Posterior cingulate gyrus (tissue), 11 donors: ENCODE data around the gene KYAT1.
"Not testable (repeated sequence)": the region's sequence is repeated elsewhere in the genome, so short reads cannot be mapped to it uniquely, and the experiment has no call there.

ENCODE experiments used
- DNase-seq, 10 donors: peaks; one replicate each; pipeline versions ENCODE4 v3.0.0 to v3.0.0-alpha.2; 2020 to 2021; ENCODE audit warnings: mixed read lengths in 3 of 10
- intact Hi-C: fragments of 100-400 bp; cut with DNase I; formaldehyde crosslinking; loops from one replicate; pipeline ENCODE4 v1.15.1; 2023

KYAT1 gene

GRCh38 chr9:128887049-128887448, 5.3 kb upstream of the KYAT1 start:
- intact Hi-C loops: no loop called here
- DNase-seq: no peak

- no peak for DNase-seq
- intact Hi-C loops: no loop called here
Observed at GRCh38 chr9:128886211-128886891, 4.6 kb upstream of the KYAT1 start.

- intact Hi-C loops: no loop called here
- DNase-seq: no peak
Observed at GRCh38 chr9:128885798-128886197, 4.0 kb upstream of the KYAT1 start.

- no peak for DNase-seq
- intact Hi-C loops: no loop called here
Observed at GRCh38 chr9:128885376-128885775, 3.6 kb upstream of the KYAT1 start.

GRCh38 chr9:128884164-128884563, 2.4 kb upstream of the KYAT1 start:
- intact Hi-C loops: loop anchor here (5.0 kb wide), 1 partner anchor 38 kb away; the partner anchor contains the start of gene PHYHD1

GRCh38 chr9:128882677-128883603, 1.2 kb upstream of the KYAT1 start:
- intact Hi-C loops: loop anchor here (5.0 kb wide), 1 partner anchor 39 kb away; the partner anchor contains the start of gene PHYHD1
- no peak for DNase-seq

More at GRCh38 chr9:128884164-128884563, 2.4 kb upstream of the KYAT1 start:
- no peak for DNase-seq

- intact Hi-C loops: no loop called here
- peak in 1 of 10 donors; percentile 43 for DNase-seq
Observed at GRCh38 chr9:128877852-128878251, 3.9 kb downstream of the KYAT1 start.

- peak in 1 of 10 donors; percentile 44 for DNase-seq
- intact Hi-C loops: not testable (repeated sequence)
Observed at GRCh38 chr9:128870941-128871265, 10.8 kb downstream of the KYAT1 start.

GRCh38 chr9:128870128-128870940, 11.4 kb downstream of the KYAT1 start:
- intact Hi-C loops: no loop called here
- DNase-seq: no peak

- intact Hi-C loops: no loop called here
- DNase-seq: peak in 9 of 10 donors; percentile 37 to 93 (median 70)
Observed at GRCh38 chr9:128863647-128864046, 18.1 kb downstream of the KYAT1 start.

GRCh38 chr9:128862401-128862851, 19.3 kb downstream of the KYAT1 start:
- intact Hi-C loops: no loop called here
- peak in 4 of 10 donors; percentile 24 to 82 (median 62) for DNase-seq

- intact Hi-C loops: no loop called here
Observed at GRCh38 chr9:128861501-128861900, 20.2 kb downstream of the KYAT1 start.

GRCh38 chr9:128860937-128861336, 20.8 kb downstream of the KYAT1 start:
- DNase-seq: peak in 1 of 10 donors; percentile 5

More at GRCh38 chr9:128861501-128861900, 20.2 kb downstream of the KYAT1 start:
- DNase-seq: peak in 2 of 10 donors; percentile 35 to 69

GRCh38 chr9:128858476-128858875, 23.3 kb downstream of the KYAT1 start:
- peak in 2 of 10 donors; percentile 4 to 26 for DNase-seq
- intact Hi-C loops: not testable (repeated sequence)

More at GRCh38 chr9:128860937-128861336, 20.8 kb downstream of the KYAT1 start:
- intact Hi-C loops: no loop called here

GRCh38 chr9:128854454-128854853, 27.3 kb downstream of the KYAT1 start:
- intact Hi-C loops: not testable (repeated sequence)
- DNase-seq: peak in 1 of 10 donors; percentile 39

GRCh38 chr9:128852646-128853045, 29.1 kb downstream of the KYAT1 start:
- intact Hi-C loops: loop anchor here (1.0 kb wide), 1 partner anchor 76 kb away; no protein-coding TSS in a partner anchor
- not testable (repeated sequence) for DNase-seq

GRCh38 chr9:128851779-128852600, 29.8 kb downstream of the KYAT1 start:
- peak in 4 of 10 donors; percentile 28 to 86 (median 56) for DNase-seq
- intact Hi-C loops: loop anchor here (1.0 kb wide), 1 partner anchor 76 kb away; no protein-coding TSS in a partner anchor

- peak in 1 of 10 donors; percentile 8 for DNase-seq
- intact Hi-C loops: not testable (repeated sequence)
Observed at GRCh38 chr9:128851024-128851423, 30.7 kb downstream of the KYAT1 start.

- no peak for DNase-seq
Observed at GRCh38 chr9:128847803-128848202, 33.9 kb downstream of the KYAT1 start.

More at GRCh38 chr9:128847803-128848202, 33.9 kb downstream of the KYAT1 start:
- intact Hi-C loops: no loop called here
